NCI-H128 (cell line): ENCODE results near the gene RARRES2.
"Not testable (repeated sequence)": the region's sequence is repeated elsewhere in the genome, so short reads cannot be mapped to it uniquely, and the experiment has no call there.

Source experiments
- DNase-seq: peaks from one replicate; lab custom pipeline; 2025; ENCODE audit not compliant: unreplicated experiment; lab: John Stamatoyannopoulos, UW

Gene RARRES2

GRCh38 chr7:150297978-150298377 is 43.5 kb downstream of the RARRES2 start:
- not testable (repeated sequence) for DNase-seq

- not testable (repeated sequence) for DNase-seq
Measured at GRCh38 chr7:150296802-150297201, 44.6 kb downstream of the RARRES2 start.

GRCh38 chr7:150295614-150296013 is 45.8 kb downstream of the RARRES2 start:
- DNase-seq = not testable (repeated sequence)

- DNase-seq = not testable (repeated sequence)
Measured at GRCh38 chr7:150295027-150295426, 46.4 kb downstream of the RARRES2 start.

- DNase-seq = not testable (repeated sequence)
Measured at GRCh38 chr7:150290317-150290716, 51.1 kb downstream of the RARRES2 start.

- DNase-seq = not testable (repeated sequence)
Measured at GRCh38 chr7:150288816-150289215, 52.6 kb downstream of the RARRES2 start.
